Gastroesophageal sphincter (tissue), 4 donors: ENCODE data around the gene LHB. TPM values are rescaled to one million over a fixed set of nuclear protein-coding genes. Genes with fewer than 3 reads are reported as not detected.

ENCODE experiments used
- ATAC-seq: fragments of 150-250 bp; one replicate; pipeline ENCODE4 v1.9.1; 2016; ENCODE audit warnings: mild to moderate bottlenecking, moderate library complexity
- H3K27ac ChIP-seq, 4 donors: fragments of 200-600 bp; sonication (generic) in 3 of 4; 1 replicate in 3 of 4; 2 replicates in 1 of 4; pipeline ENCODE4 v1.5.1; 2016 to 2019
- H3K27me3 ChIP-seq: fragments of 200-600 bp; sonication (generic); one replicate; pipeline ENCODE4 v1.5.1; 2019
- H3K36me3 ChIP-seq, 2 donors: fragments of 200-600 bp; sonication (generic); one replicate each; pipeline ENCODE4 v1.5.1; 2019; ENCODE audit warnings: control low read depth in 1 of 2
- H3K4me1 ChIP-seq, 3 donors: fragments of 200-600 bp; sonication (generic); 1 replicate in 2 of 3; 2 replicates in 1 of 3; pipeline ENCODE4 v1.5.1; 2016 to 2019; ENCODE audit warnings: control low read depth in 2 of 3
- H3K4me3 ChIP-seq, 2 donors: fragments of 200-600 bp; sonication (generic); one replicate each; pipeline ENCODE4 v1.5.1; 2019; ENCODE audit warnings: mild to moderate bottlenecking in 1 of 2, moderate library complexity in 1 of 2
- H3K9me3 ChIP-seq, 3 donors: fragments of 200-600 bp; sonication (generic); one replicate each; pipeline ENCODE4 v1.5.1; 2017 to 2019; ENCODE audit warnings: control low read depth in 2 of 3
- CTCF ChIP-seq, 4 experiments: fragments of 200-600 bp in 2 of 4; fragments of 450-650 bp in 2 of 4; sonication (generic) in 1 of 4; IDR thresholded peaks; one replicate each; pipeline ENCODE4 v1.5.1; 2017 to 2019; ENCODE audit warnings: antibody characterized with exemption in 4 of 4, mild to moderate bottlenecking in 2 of 4, moderate library complexity in 2 of 4
- EP300 ChIP-seq: sonication (generic); formaldehyde crosslinking; IDR thresholded peaks from one replicate; pipeline ENCODE4 v1.6.1; 2017; ENCODE audit warnings: antibody characterized with exemption, mild to moderate bottlenecking
- POLR2A ChIP-seq, 2 donors: fragments of 450-650 bp; IDR thresholded peaks; one replicate each; pipeline ENCODE4 v1.6.1; 2017; ENCODE audit warnings: antibody characterized with exemption in 2 of 2, mild to moderate bottlenecking in 2 of 2, moderate library complexity in 1 of 2
- POLR2AphosphoS5 ChIP-seq: sonication (generic); formaldehyde crosslinking; IDR thresholded peaks from one replicate; pipeline ENCODE4 v1.6.1; 2017; ENCODE audit warnings: antibody characterized with exemption
- WGBS, 2 donors: methylation state at CpG; one replicate each; pipeline ENCODE4 v1.1.5; 2018; ENCODE audit warnings: low coverage in 1 of 2; 5-methylcytosine and 5-hydroxymethylcytosine counted together
- total RNA-seq, 4 donors: library from RNA; depleted of rRNA; stranded (reverse); fragments of >200 nt; gene quantifications; one replicate each; pipeline ENCODE4 v1.1.0, GENCODE V29; 2016

LHB gene
- total RNA-seq, 4 donors from 2014 or later, result not detected

- TF ChIP-seq CTCF (IDR thresholded peaks at IDR 0.05) (no peak), POLR2AphosphoS5 (no peak), EP300 (no peak), POLR2A (IDR thresholded peaks at IDR 0.05) (no peak)
- H3K4me3 ChIP-seq, result peak overlapping the region; percentile 66 to 81
- ATAC-seq, result peak; percentile 0
- H3K36me3 ChIP-seq, result peaks cover 0 to 33% of the 10 kb centered on the region in 2 donors
- H3K4me1 ChIP-seq, result peaks cover 0 to 46% (median 29%) of the 10 kb centered on the region in 3 donors
- no peaks in the 10 kb centered on the region for H3K9me3 ChIP-seq
- no peaks in the 10 kb centered on the region for H3K27me3 ChIP-seq
- 0% methylated on average over 10 of the region's 20 CpGs for WGBS, 2 donors
- peak overlapping the region; percentile 93 to 95 (median 94) for H3K27ac ChIP-seq
These were observed 24.2 kb downstream of the LHB start for GRCh38 chr19:48992581-48993174.

- TF ChIP-seq EP300 (no peak), POLR2AphosphoS5 (peak; percentile 92), CTCF (IDR thresholded peaks at IDR 0.05) (no peak), POLR2A (IDR thresholded peaks at IDR 0.05) (peak; percentile 48 to 65)
These were observed 24.9 kb downstream of the LHB start for GRCh38 chr19:48991873-48992580.

GRCh38 chr19:48991011-48991609, 25.8 kb downstream of the LHB start:
- Histone ChIP-seq H3K9me3 (no peaks in the 10 kb centered on the region), H3K27ac (peak overlapping the region in 3 of 4 donors; percentile 93 to 95 (median 95)), H3K4me3 (peak overlapping the region in 1 of 2 donors; percentile 66), H3K4me1 (peaks cover 0 to 46% (median 29%) of the 10 kb centered on the region in 3 donors), H3K36me3 (peaks cover 0 to 48% of the 10 kb centered on the region in 2 donors), H3K27me3 (no peaks in the 10 kb centered on the region)
- no peak for ATAC-seq
- 73 to 100% methylated on average over 1 to 4 of the region's 22 CpGs for WGBS, 2 donors
- TF ChIP-seq EP300, result no peak
- no peak for TF ChIP-seq POLR2A (IDR thresholded peaks at IDR 0.05)
- no peak for TF ChIP-seq CTCF (IDR thresholded peaks at IDR 0.05)
- TF ChIP-seq POLR2AphosphoS5, result no peak

More at GRCh38 chr19:48991873-48992580, 24.9 kb downstream of the LHB start:
- ATAC-seq, result peak; percentile 44
- Histone ChIP-seq H3K27ac (peak overlapping the region; percentile 93 to 95 (median 94)), H3K27me3 (no peaks in the 10 kb centered on the region), H3K4me1 (peaks cover 0 to 46% (median 29%) of the 10 kb centered on the region in 3 donors), H3K4me3 (peak overlapping the region; percentile 66 to 81), H3K9me3 (no peaks in the 10 kb centered on the region), H3K36me3 (peaks cover 0 to 39% of the 10 kb centered on the region in 2 donors)
- WGBS, 2 donors, result 0 to 22% methylated on average over 2 to 8 of the region's 8 CpGs

- TF ChIP-seq POLR2AphosphoS5, result no peak
- no peak for TF ChIP-seq CTCF (IDR thresholded peaks at IDR 0.05)
- TF ChIP-seq EP300, result no peak
- no peak for TF ChIP-seq POLR2A (IDR thresholded peaks at IDR 0.05)
- WGBS, 2 donors, result 53 to 63% methylated on average over 4 of the region's 4 CpGs
- peaks cover 0 to 56% of the 10 kb centered on the region in 2 donors for H3K36me3 ChIP-seq
- H3K4me3 ChIP-seq, result peak overlapping the region in 1 of 2 donors; percentile 66
- H3K27me3 ChIP-seq, result no peaks in the 10 kb centered on the region
- H3K27ac ChIP-seq, result peak overlapping the region in 3 of 4 donors; percentile 43 to 95 (median 46)
- H3K9me3 ChIP-seq, result no peaks in the 10 kb centered on the region
- H3K4me1 ChIP-seq, result peaks cover 0 to 43% (median 29%) of the 10 kb centered on the region in 3 donors
- ATAC-seq, result no peak
These were observed 26.5 kb downstream of the LHB start for GRCh38 chr19:48990400-48990799.
